ENCODE data around the gene MYF6. TPM values are rescaled to one million over a fixed set of nuclear protein-coding genes. Genes with fewer than 3 reads are reported as not detected.

MYF6 gene
- total RNA-seq, 1 experiment from 2014 or later: 0.07 TPM

GRCh38 chr12:80698847-80699542 lies 8.4 kb upstream of the MYF6 start:
- H3K36me3 ChIP-seq: no peaks in the 10 kb centered on the region
- H3K27me3 ChIP-seq: no peaks in the 10 kb centered on the region
- H3K9me3 ChIP-seq: no peaks in the 10 kb centered on the region
- no peak for DNase-seq
- no peak overlapping the region for H3K4me3 ChIP-seq

- Histone ChIP-seq H3K9me3 (no peaks in the 10 kb centered on the region), H3K4me3 (no peak overlapping the region), H3K27me3 (no peaks in the 10 kb centered on the region), H3K36me3 (no peaks in the 10 kb centered on the region)
- DNase-seq: no peak
Measured at GRCh38 chr12:80700327-80700726, 7.1 kb upstream of the MYF6 start.

- DNase-seq: peak; percentile 23
- Histone ChIP-seq H3K27me3 (no peaks in the 10 kb centered on the region), H3K36me3 (no peaks in the 10 kb centered on the region), H3K9me3 (no peaks in the 10 kb centered on the region), H3K4me3 (no peak overlapping the region)
Measured at GRCh38 chr12:80701388-80701787, 6.0 kb upstream of the MYF6 start.

- Histone ChIP-seq H3K36me3 (no peaks in the 10 kb centered on the region), H3K9me3 (no peaks in the 10 kb centered on the region), H3K27me3 (no peaks in the 10 kb centered on the region), H3K4me3 (no peak overlapping the region)
- peak; percentile 42 for DNase-seq
Measured at GRCh38 chr12:80702889-80703805, 4.3 kb upstream of the MYF6 start.

GRCh38 chr12:80704420-80704819 lies 3.0 kb upstream of the MYF6 start:
- no peak for DNase-seq

GRCh38 chr12:80707830-80708258 lies 410 bp downstream of the MYF6 start:
- H3K27me3 ChIP-seq: no peaks in the 10 kb centered on the region
- H3K9me3 ChIP-seq: no peaks in the 10 kb centered on the region

More at GRCh38 chr12:80704420-80704819, 3.0 kb upstream of the MYF6 start:
- Histone ChIP-seq H3K36me3 (no peaks in the 10 kb centered on the region), H3K27me3 (no peaks in the 10 kb centered on the region), H3K9me3 (no peaks in the 10 kb centered on the region), H3K4me3 (no peak overlapping the region)

GRCh38 chr12:80708259-80708974 lies 983 bp downstream of the MYF6 start:
- no peak for DNase-seq
- no peaks in the 10 kb centered on the region for H3K36me3 ChIP-seq
- H3K4me3 ChIP-seq: no peak overlapping the region
- H3K27me3 ChIP-seq: no peaks in the 10 kb centered on the region
- no peaks in the 10 kb centered on the region for H3K9me3 ChIP-seq

More at GRCh38 chr12:80707830-80708258, 410 bp downstream of the MYF6 start:
- Histone ChIP-seq H3K36me3 (no peaks in the 10 kb centered on the region), H3K4me3 (no peak overlapping the region)
- DNase-seq: no peak

- Histone ChIP-seq H3K36me3 (no peaks in the 10 kb centered on the region), H3K9me3 (no peaks in the 10 kb centered on the region), H3K27me3 (no peaks in the 10 kb centered on the region), H3K4me3 (no peak overlapping the region)
- DNase-seq: no peak
Measured at GRCh38 chr12:80708975-80709328, 1.5 kb downstream of the MYF6 start.

GRCh38 chr12:80709811-80710726 lies 2.6 kb downstream of the MYF6 start:
- Histone ChIP-seq H3K27me3 (no peaks in the 10 kb centered on the region), H3K9me3 (no peaks in the 10 kb centered on the region), H3K36me3 (no peaks in the 10 kb centered on the region), H3K4me3 (no peak overlapping the region)
- DNase-seq: no peak

- no peaks in the 10 kb centered on the region for H3K9me3 ChIP-seq
- no peak for DNase-seq
- no peaks in the 10 kb centered on the region for H3K27me3 ChIP-seq
- H3K4me3 ChIP-seq: no peak overlapping the region
- H3K36me3 ChIP-seq: no peaks in the 10 kb centered on the region
Measured at GRCh38 chr12:80710727-80711449, 3.5 kb downstream of the MYF6 start.

- Histone ChIP-seq H3K4me3 (no peak overlapping the region), H3K9me3 (no peaks in the 10 kb centered on the region), H3K36me3 (no peaks in the 10 kb centered on the region), H3K27me3 (no peaks in the 10 kb centered on the region)
- DNase-seq: no peak
Measured at GRCh38 chr12:80711866-80712265, 4.4 kb downstream of the MYF6 start.

GRCh38 chr12:80712866-80713265 lies 5.4 kb downstream of the MYF6 start:
- H3K9me3 ChIP-seq: no peaks in the 10 kb centered on the region
- no peak overlapping the region for H3K4me3 ChIP-seq
- no peaks in the 10 kb centered on the region for H3K36me3 ChIP-seq
- no peaks in the 10 kb centered on the region for H3K27me3 ChIP-seq
- DNase-seq: no peak

- H3K36me3 ChIP-seq: no peaks in the 10 kb centered on the region
- no peak overlapping the region for H3K4me3 ChIP-seq
- no peaks in the 10 kb centered on the region for H3K27me3 ChIP-seq
- no peaks in the 10 kb centered on the region for H3K9me3 ChIP-seq
- no peak for DNase-seq
Measured at GRCh38 chr12:80713419-80713818, 6.0 kb downstream of the MYF6 start.

GRCh38 chr12:80714055-80714454 lies 6.6 kb downstream of the MYF6 start:
- no peaks in the 10 kb centered on the region for H3K36me3 ChIP-seq
- peak overlapping the region; percentile 23 for H3K4me3 ChIP-seq
- no peaks in the 10 kb centered on the region for H3K27me3 ChIP-seq
- no peaks in the 10 kb centered on the region for H3K9me3 ChIP-seq
- peak; percentile 22 for DNase-seq

- no peak overlapping the region for H3K4me3 ChIP-seq
- H3K9me3 ChIP-seq: no peaks in the 10 kb centered on the region
- H3K36me3 ChIP-seq: no peaks in the 10 kb centered on the region
- no peak for DNase-seq
- no peaks in the 10 kb centered on the region for H3K27me3 ChIP-seq
Measured at GRCh38 chr12:80714846-80715245, 7.4 kb downstream of the MYF6 start.
